CD8-positive, alpha-beta memory T cell (primary cell): ENCODE measurements around the gene ZNF764. TPM values are rescaled to one million over a fixed set of nuclear protein-coding genes. Genes with fewer than 3 reads are reported as not detected.
"Not testable (repeated sequence)": the region's sequence is repeated elsewhere in the genome, so short reads cannot be mapped to it uniquely, and the experiment has no call there.

Source experiments
- CTCF ChIA-PET: fragments of 350-600 bp; sonication (Branson Sonifier 250); formaldehyde crosslinking; loops from one replicate; lab custom pipeline; 2021; ENCODE audit warnings: antibody characterized with exemption; lab: Charles Lee
- POLR2A ChIA-PET: fragments of 350-600 bp; sonication (Branson Sonifier 250); formaldehyde crosslinking; loops from one replicate; lab custom pipeline; 2021; ENCODE audit warnings: antibody characterized with exemption; lab: Charles Lee
- DNase-seq, 5 donors: peaks; one replicate each; pipeline versions ENCODE4 v3.0.0 to v3.0.0-alpha.2; 2020 to 2022; ENCODE audit warnings: mixed read lengths in 1 of 5
- H3K27ac ChIP-seq: one replicate; pipeline ENCODE4 v1.7.0; 2013; ENCODE audit warnings: low read depth, mild to moderate bottlenecking, low read length, moderate library complexity
- H3K27me3 ChIP-seq: 2 replicates; pipeline ENCODE4 v1.7.0; 2013; ENCODE audit warnings: low read length, mild to moderate bottlenecking; ENCODE audit not compliant: insufficient read depth, poor library complexity, severe bottlenecking
- H3K36me3 ChIP-seq: 2 replicates; pipeline ENCODE4 v1.7.0; 2013; ENCODE audit warnings: mild to moderate bottlenecking, low read length, moderate library complexity; ENCODE audit not compliant: insufficient read depth
- H3K4me1 ChIP-seq: 2 replicates; pipeline ENCODE4 v1.7.0; 2013; ENCODE audit warnings: mild to moderate bottlenecking, low read length, moderate library complexity; ENCODE audit not compliant: insufficient read depth
- H3K4me3 ChIP-seq: 2 replicates; pipeline ENCODE4 v1.7.0; 2013; ENCODE audit warnings: mild to moderate bottlenecking, low read length
- H3K9me3 ChIP-seq: 2 replicates; pipeline ENCODE4 v1.7.0; 2013; ENCODE audit warnings: mild to moderate bottlenecking, low read length
- H3K27ac Mint-ChIP-seq, 8 donors: one replicate each; pipeline ENCODE4 v1.8.0; 2020 to 2021; ENCODE audit warnings: mixed read lengths in 8 of 8, mild to moderate bottlenecking in 6 of 8, inconsistent platforms in 3 of 8, moderate library complexity in 3 of 8
- H3K27me3 Mint-ChIP-seq, 2 donors: one replicate each; pipeline ENCODE4 v1.8.0; 2020 to 2021; ENCODE audit warnings: mixed read lengths in 2 of 2, mild to moderate bottlenecking in 1 of 2, moderate library complexity in 1 of 2
- H3K36me3 Mint-ChIP-seq, 3 donors: one replicate each; pipeline ENCODE4 v1.8.0; 2020 to 2021; ENCODE audit warnings: mixed read lengths in 3 of 3, inconsistent platforms in 1 of 3, mild to moderate bottlenecking in 1 of 3
- H3K4me1 Mint-ChIP-seq, 3 donors: one replicate each; pipeline ENCODE4 v1.8.0; 2020 to 2021; ENCODE audit warnings: mixed read lengths in 3 of 3, inconsistent platforms in 1 of 3, mild to moderate bottlenecking in 1 of 3
- H3K4me3 Mint-ChIP-seq, 7 donors: one replicate each; pipeline ENCODE4 v1.8.0; 2020 to 2021; ENCODE audit warnings: mixed read lengths in 7 of 7, mild to moderate bottlenecking in 6 of 7, moderate library complexity in 4 of 7, inconsistent platforms in 2 of 7
- H3K9me3 Mint-ChIP-seq, 5 donors: one replicate each; pipeline ENCODE4 v1.8.0; 2020 to 2022; ENCODE audit warnings: mixed read lengths in 5 of 5, mild to moderate bottlenecking in 3 of 5, moderate library complexity in 2 of 5, inconsistent platforms in 1 of 5
- polyA plus RNA-seq: library from polyadenylated mRNA; unstranded; fragments of 300-500 nt; fragmentation: Illumina TruSeq; gene quantifications from one replicate; pipeline ENCODE4 v1.2.3, GENCODE V29; 2021
- total RNA-seq, 2 experiments: library from RNA; stranded (reverse); gene quantifications; one replicate each; pipeline ENCODE4 v1.2.3, GENCODE V29; 2021

The ZNF764 gene
- total and polyA plus RNA-seq, 3 experiments from 2014 or later, result 8.9 to 15.7 (median 15.1) TPM

DNA sequence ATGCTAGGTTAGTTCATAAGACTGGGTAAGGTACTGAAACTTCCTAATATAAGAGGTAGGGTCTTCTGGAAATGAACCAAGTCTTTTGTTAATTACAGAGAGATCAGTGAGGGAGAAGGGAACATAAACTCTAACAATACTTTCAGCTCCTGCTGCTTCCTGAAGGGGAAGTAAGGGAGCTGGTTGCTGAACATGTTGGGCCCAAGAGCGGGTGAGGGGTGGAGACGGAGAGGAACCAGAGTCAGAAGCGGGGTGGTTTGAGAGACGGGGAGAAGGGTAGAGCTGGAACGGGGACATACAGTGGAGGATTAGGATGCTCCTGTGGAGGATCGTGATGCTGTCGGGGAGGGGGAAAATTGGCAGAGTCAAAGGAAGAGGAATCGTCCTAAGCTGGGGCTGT, 12.1 kb downstream of the ZNF764 start:
- Mint-ChIP-seq H3K27me3 (peaks cover 0 to 2% of the 10 kb centered on the region in 2 donors), H3K36me3 (no peaks in the 10 kb centered on the region), H3K27ac (peak overlapping the region in 3 of 8 donors; percentile 19 to 56 (median 20)), H3K9me3 (no peaks in the 10 kb centered on the region), H3K4me3 (peak overlapping the region in 1 of 7 donors; percentile 60), H3K4me1 (peaks cover 10 to 27% (median 16%) of the 10 kb centered on the region in 3 donors)
- Histone ChIP-seq H3K27ac (no peak overlapping the region), H3K9me3 (no peaks in the 10 kb centered on the region), H3K4me3 (no peak overlapping the region), H3K27me3 (no peaks in the 10 kb centered on the region), H3K4me1 (peaks cover 3% of the 10 kb centered on the region), H3K36me3 (no peaks in the 10 kb centered on the region)
- CTCF ChIA-PET, result interaction anchor here (1.0 to 1.1 kb wide), 3 partner anchors 9 to 52 kb away, joined by 3 read pairs; no protein-coding TSS in a partner anchor
- POLR2A ChIA-PET, result interaction anchor here (0.6 to 0.7 kb wide), 2 partner anchors 11 to 37 kb away, joined by 4 to 6 read pairs; no protein-coding TSS in a partner anchor
- no peak for DNase-seq

DNA sequence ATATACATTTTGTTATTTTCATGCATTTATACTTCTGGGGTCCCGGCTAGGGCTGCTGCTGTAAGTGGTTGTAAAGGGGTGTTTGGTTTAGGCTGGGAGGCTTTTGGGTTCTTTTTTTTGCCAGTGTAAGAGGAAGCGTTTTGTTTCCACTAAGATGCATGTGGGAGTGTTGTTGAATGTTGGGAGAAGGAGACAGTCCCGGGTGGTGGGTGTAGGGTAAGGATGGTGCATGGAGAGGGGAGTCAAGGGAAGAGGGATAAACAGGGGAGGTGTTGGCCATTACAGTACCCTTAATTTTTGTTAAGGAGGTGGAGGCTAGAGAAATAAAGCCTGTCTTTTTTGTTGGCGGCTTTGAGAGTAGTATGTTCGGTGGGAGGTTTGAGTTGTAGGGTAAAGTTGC, 15.1 kb downstream of the ZNF764 start:
- H3K4me3 Mint-ChIP-seq, result no peak overlapping the region
- peaks cover 0 to 3% (median 0%) of the 10 kb centered on the region in 3 donors for H3K36me3 Mint-ChIP-seq
- Histone ChIP-seq H3K27me3 (no peaks in the 10 kb centered on the region), H3K27ac (no peak overlapping the region), H3K36me3 (peaks cover 4% of the 10 kb centered on the region), H3K4me3 (no peak overlapping the region), H3K4me1 (no peaks in the 10 kb centered on the region), H3K9me3 (no peaks in the 10 kb centered on the region)
- POLR2A ChIA-PET, result interaction anchor here (1.1 kb wide), 1 partner anchor 9 kb away, joined by 7 read pairs; no protein-coding TSS in a partner anchor
- DNase-seq, result no peak
- peaks cover 0 to 2% of the 10 kb centered on the region in 2 donors for H3K27me3 Mint-ChIP-seq
- no peaks in the 10 kb centered on the region for H3K9me3 Mint-ChIP-seq
- CTCF ChIA-PET, result no interaction called here
- H3K4me1 Mint-ChIP-seq, result peaks cover 2 to 8% (median 2%) of the 10 kb centered on the region in 3 donors
- H3K27ac Mint-ChIP-seq, result no peak overlapping the region

DNA sequence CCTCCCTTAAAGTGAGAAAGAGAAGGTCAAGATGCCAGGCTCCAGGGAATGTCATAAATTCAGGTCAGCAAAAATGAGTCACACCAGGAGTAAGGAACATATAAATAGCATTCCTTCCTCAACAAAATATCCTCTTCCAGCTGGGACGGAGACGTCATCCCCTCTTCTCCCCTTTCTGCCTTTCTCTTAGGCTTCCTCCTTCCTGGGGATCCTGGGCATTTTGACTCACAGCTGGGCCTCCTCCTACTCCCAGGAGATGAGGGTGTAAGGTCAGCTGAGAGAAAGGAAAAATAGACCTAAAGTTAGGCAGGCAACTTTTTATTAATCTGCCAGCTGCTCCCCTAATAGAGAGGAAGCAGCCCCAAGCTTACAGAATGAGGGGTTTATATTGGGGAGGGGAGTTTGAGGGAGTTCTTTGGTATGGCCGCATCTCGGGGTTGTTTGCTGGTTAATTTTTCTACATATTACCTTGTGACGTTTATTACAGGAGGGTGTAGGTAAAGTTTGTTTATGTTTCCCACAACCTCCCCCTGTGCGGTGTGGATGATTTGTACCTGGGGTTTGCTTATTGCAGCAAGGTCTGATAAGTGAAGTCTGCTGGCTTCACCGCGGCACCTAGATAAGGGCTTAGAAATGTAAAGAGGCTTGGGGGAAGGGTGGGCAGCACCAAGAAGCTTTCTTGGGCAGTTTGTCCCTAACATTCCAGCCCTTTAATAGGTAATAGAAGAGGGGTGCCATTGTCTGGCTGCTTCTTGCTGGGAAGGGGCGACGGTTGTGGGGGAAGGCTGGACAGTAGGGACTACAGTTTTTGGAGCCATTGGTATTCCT, 16.5 kb downstream of the ZNF764 start:
- H3K27me3 ChIP-seq, result no peaks in the 10 kb centered on the region
- ChIA-PET POLR2A (interaction anchor here (1.1 kb wide), 1 partner anchor 10 kb away, joined by 7 read pairs; no protein-coding TSS in a partner anchor), CTCF (interaction anchor here (2.1 kb wide), 1 partner anchor 16 kb away, joined by 7 read pairs; the partner anchor contains the start of gene ZNF764)
- no peak for DNase-seq
- H3K9me3 Mint-ChIP-seq, result no peaks in the 10 kb centered on the region
- peaks cover 0 to 4% (median 0%) of the 10 kb centered on the region in 3 donors for H3K36me3 Mint-ChIP-seq
- H3K4me1 Mint-ChIP-seq, result peaks cover 0 to 12% (median 6%) of the 10 kb centered on the region in 3 donors
- no peaks in the 10 kb centered on the region for H3K9me3 ChIP-seq
- no peak overlapping the region for H3K4me3 Mint-ChIP-seq
- H3K4me1 ChIP-seq, result no peaks in the 10 kb centered on the region
- H3K4me3 ChIP-seq, result no peak overlapping the region
- H3K27me3 Mint-ChIP-seq, result peaks cover 0 to 2% of the 10 kb centered on the region in 2 donors
- H3K36me3 ChIP-seq, result peaks cover 4% of the 10 kb centered on the region
- H3K27ac Mint-ChIP-seq, result no peak overlapping the region
- peak overlapping the region; percentile 54 for H3K27ac ChIP-seq

DNA sequence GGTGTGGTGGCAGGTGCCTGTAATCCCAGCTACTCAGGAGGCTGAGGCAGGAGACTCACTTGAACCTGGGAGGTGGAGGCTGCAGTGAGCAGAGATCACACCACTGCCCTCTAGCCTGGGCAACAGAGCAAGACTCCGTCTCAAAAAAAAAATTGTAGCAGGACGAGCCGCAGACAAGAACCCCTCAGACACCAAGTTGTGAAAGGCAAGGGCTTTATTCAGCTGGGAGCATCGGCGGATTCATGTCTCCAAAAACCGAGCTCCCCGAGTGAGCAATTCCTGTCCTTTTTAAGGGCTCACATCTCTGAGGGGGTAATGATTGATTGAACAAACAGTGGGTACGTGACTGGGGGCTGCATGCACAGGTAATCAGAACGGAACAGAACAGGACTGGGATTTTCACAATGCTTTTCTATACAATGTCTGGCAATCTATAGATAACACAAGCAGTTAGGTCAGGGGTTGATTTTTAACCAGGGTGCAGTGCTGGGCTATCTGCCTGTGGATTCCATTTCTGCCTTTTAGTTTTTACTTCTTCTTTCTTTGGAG, 17.2 kb downstream of the ZNF764 start:
- CTCF ChIA-PET, result interaction anchor here (0.6 to 2.1 kb wide), 2 partner anchors 16 to 69 kb away, joined by 3 to 7 read pairs; partner anchors contain the start of genes ZNF689 and ZNF764
- H3K27ac Mint-ChIP-seq, H3K27ac ChIP-seq, H3K4me3 Mint-ChIP-seq, POLR2A ChIA-PET, H3K36me3 ChIP-seq, H3K9me3 Mint-ChIP-seq, H3K27me3 ChIP-seq, H3K4me1 ChIP-seq, H3K4me3 ChIP-seq, DNase-seq, H3K36me3 Mint-ChIP-seq, H3K27me3 Mint-ChIP-seq, H3K9me3 ChIP-seq: not testable (repeated sequence)
- peaks cover 6 to 17% (median 12%) of the 10 kb centered on the region in 3 donors for H3K4me1 Mint-ChIP-seq

DNA sequence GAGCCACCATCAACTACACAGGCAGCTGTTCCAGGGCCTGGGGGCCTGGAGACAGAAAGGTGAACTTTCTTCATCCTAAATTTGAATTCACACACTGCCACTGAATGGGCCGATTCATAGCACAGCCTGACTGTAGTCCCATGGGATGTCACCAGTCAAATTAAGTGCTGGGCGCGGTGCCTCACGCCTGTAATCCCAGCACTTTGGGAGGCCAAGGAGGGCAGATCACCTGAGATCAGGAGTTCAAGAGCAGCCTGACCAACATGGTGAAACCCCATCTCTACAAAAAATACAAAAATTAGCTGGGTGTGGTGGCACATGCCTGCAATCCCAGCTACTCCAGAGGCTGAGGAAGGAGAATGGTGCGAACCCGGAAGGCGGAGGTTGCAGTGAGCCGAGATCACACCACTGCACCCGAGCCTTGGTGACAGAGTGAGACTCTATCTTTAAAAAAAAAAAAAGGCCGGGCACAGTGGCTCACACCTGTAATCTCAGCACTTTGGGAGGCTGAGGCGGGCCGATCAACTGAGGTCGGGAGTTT, 18.1 kb downstream of the ZNF764 start:
- CTCF ChIA-PET, result interaction anchor here (2.1 kb wide), 1 partner anchor 17 kb away, joined by 7 read pairs; the partner anchor contains the start of gene ZNF764
- POLR2A ChIA-PET, H3K4me3 Mint-ChIP-seq, DNase-seq, H3K27ac Mint-ChIP-seq, H3K27me3 ChIP-seq, H3K27me3 Mint-ChIP-seq, H3K36me3 ChIP-seq, H3K9me3 Mint-ChIP-seq, H3K4me3 ChIP-seq, H3K9me3 ChIP-seq: not testable (repeated sequence)
- H3K4me1 ChIP-seq, result peaks cover 16% of the 10 kb centered on the region
- Mint-ChIP-seq H3K4me1 (peaks cover 16 to 25% (median 18%) of the 10 kb centered on the region in 3 donors), H3K36me3 (peaks cover 0 to 12% (median 0%) of the 10 kb centered on the region in 3 donors)
- peak overlapping the region; percentile 9 for H3K27ac ChIP-seq

DNA sequence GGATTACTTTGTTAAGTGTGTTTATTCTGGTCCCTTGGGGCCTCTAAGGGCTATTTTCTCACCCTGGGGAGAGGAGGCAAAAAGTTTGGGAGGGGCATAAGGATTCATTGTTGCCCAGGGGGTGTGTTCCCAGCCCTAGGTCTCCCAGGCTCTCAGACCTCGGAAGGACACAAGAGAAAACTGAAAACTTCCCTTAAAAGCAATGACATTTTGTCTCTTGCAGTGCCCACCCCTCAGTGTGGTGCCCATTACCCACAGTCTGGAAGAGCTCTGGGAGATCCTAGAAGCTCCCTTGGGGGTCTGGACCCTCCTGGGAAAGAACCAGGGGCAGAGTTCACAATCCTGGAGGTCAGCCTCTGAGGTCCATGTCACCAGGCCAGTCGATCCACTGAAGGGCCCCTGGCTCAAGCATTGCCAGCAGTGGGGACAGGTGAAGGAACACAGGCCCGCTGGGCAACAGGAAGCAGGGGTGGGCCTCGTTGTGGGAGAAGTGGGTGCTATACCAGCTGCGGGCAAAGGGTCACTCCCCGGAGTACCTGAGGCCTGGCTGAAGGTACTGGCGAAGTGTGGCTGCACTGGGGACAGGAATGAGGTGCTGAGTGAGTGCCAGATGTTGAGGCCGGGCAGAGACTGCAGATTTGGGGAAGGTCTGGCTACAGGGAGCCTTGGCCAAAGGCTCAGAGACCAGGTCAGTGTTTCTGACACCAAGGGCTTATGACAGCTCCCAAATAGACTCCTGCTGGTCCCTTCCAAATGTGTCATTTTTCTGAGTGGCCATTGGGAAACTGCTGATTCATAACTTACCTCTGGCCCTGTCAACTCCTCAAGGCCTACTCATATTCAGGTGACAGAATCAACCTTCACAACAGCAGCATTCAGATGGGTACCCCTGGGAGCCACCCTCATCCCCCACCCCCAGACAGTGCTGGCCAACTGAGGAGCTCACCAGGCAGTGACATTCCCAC, 18.9 kb downstream of the ZNF764 start:
- Histone ChIP-seq H3K9me3 (no peaks in the 10 kb centered on the region), H3K27me3 (no peaks in the 10 kb centered on the region), H3K36me3 (peaks cover 4% of the 10 kb centered on the region), H3K4me1 (peaks cover 17% of the 10 kb centered on the region), H3K27ac (peak overlapping the region; percentile 9), H3K4me3 (no peak overlapping the region)
- Mint-ChIP-seq H3K4me3 (no peak overlapping the region), H3K4me1 (peaks cover 18 to 29% (median 21%) of the 10 kb centered on the region in 3 donors), H3K36me3 (peaks cover 0 to 18% (median 0%) of the 10 kb centered on the region in 3 donors), H3K9me3 (no peaks in the 10 kb centered on the region), H3K27ac (peak overlapping the region in 1 of 8 donors; percentile 77), H3K27me3 (no peaks in the 10 kb centered on the region)
- ChIA-PET POLR2A (interaction anchor here (1.0 kb wide), 1 partner anchor 24 kb away, joined by 3 read pairs; no protein-coding TSS in a partner anchor), CTCF (interaction anchor here (0.5 to 2.1 kb wide), 2 partner anchors 18 to 724 kb away, joined by 3 to 7 read pairs; partner anchors contain the start of gene ZNF764)
- DNase-seq, result no peak
